ENCODE results near the gene FBXW8.

FBXW8 gene

GRCh38 chr12:117044790-117045159 lies 134.0 kb downstream of the FBXW8 start:
- H3K4me3 ChIP-seq (ENCODE audit: low read depth, low read length), result no peak overlapping the region
- TF ChIP-seq, protein P1, sequence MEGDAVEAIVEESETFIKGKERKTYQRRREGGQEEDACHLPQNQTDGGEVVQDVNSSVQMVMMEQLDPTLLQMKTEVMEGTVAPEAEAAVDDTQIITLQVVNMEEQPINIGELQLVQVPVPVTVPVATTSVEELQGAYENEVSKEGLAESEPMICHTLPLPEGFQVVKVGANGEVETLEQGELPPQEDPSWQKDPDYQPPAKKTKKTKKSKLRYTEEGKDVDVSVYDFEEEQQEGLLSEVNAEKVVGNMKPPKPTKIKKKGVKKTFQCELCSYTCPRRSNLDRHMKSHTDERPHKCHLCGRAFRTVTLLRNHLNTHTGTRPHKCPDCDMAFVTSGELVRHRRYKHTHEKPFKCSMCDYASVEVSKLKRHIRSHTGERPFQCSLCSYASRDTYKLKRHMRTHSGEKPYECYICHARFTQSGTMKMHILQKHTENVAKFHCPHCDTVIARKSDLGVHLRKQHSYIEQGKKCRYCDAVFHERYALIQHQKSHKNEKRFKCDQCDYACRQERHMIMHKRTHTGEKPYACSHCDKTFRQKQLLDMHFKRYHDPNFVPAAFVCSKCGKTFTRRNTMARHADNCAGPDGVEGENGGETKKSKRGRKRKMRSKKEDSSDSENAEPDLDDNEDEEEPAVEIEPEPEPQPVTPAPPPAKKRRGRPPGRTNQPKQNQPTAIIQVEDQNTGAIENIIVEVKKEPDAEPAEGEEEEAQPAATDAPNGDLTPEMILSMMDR (IDR thresholded peaks at IDR 0.05; ENCODE audit: borderline replicate concordance, insufficient read depth, low read depth, low read length), result no peak

GRCh38 chr12:117045160-117046010 lies 134.6 kb downstream of the FBXW8 start:
- H3K4me3 ChIP-seq (ENCODE audit: low read depth, low read length), result no peak overlapping the region
- TF ChIP-seq, protein P1 (IDR thresholded peaks at IDR 0.05; ENCODE audit: borderline replicate concordance, insufficient read depth, low read depth, low read length), result no peak

DNA sequence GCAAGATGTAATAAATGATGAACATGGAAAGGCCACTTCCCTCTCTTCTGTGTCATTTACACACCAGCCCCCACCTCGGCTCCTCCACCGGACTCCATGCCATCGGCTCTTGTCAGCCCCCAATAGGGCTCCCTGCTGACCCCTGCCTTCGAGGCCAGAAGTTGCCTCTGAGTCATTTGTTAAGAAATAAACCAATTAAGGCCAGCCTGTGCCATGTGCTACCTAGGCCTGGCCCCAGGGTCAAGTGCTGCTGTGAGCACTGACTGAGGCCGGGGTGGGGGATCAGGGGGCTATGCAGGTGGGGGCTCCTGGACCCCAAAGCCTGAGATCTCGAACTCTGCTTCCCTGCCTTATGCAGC lies 135.2 kb downstream of the FBXW8 start:
- TF ChIP-seq, protein P1 (IDR thresholded peaks at IDR 0.05; ENCODE audit: borderline replicate concordance, insufficient read depth, low read depth, low read length), result no peak
- no peak overlapping the region for H3K4me3 ChIP-seq (ENCODE audit: low read depth, low read length)

DNA sequence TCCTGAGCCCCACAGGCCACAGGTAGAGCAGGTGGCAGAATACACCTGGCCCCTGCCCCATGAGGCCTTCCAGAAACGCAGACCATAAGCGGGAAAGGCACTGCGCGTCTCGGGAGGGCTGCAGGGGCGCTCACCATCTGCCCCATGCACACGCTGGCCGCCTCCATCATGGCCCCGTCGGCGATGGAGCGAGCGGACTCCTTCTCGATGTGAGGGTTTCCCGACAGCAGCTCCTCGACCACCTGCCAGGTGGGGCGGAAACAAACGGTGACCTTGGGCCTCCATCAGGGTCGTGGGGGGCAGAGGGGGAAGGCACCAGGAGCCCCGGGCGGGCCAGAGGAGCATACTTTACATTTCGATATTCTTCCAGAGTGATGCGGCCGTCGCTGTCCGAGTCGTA lies 135.7 kb downstream of the FBXW8 start:
- TF ChIP-seq, protein P1 (IDR thresholded peaks at IDR 0.05; ENCODE audit: borderline replicate concordance, insufficient read depth, low read depth, low read length), result no peak
- H3K4me3 ChIP-seq (ENCODE audit: low read depth, low read length), result no peak overlapping the region

GRCh38 chr12:117046861-117047530 lies 136.2 kb downstream of the FBXW8 start:
- H3K4me3 ChIP-seq (ENCODE audit: low read depth, low read length), result no peak overlapping the region
- TF ChIP-seq, protein P1 (IDR thresholded peaks at IDR 0.05; ENCODE audit: borderline replicate concordance, insufficient read depth, low read depth, low read length), result no peak

DNA sequence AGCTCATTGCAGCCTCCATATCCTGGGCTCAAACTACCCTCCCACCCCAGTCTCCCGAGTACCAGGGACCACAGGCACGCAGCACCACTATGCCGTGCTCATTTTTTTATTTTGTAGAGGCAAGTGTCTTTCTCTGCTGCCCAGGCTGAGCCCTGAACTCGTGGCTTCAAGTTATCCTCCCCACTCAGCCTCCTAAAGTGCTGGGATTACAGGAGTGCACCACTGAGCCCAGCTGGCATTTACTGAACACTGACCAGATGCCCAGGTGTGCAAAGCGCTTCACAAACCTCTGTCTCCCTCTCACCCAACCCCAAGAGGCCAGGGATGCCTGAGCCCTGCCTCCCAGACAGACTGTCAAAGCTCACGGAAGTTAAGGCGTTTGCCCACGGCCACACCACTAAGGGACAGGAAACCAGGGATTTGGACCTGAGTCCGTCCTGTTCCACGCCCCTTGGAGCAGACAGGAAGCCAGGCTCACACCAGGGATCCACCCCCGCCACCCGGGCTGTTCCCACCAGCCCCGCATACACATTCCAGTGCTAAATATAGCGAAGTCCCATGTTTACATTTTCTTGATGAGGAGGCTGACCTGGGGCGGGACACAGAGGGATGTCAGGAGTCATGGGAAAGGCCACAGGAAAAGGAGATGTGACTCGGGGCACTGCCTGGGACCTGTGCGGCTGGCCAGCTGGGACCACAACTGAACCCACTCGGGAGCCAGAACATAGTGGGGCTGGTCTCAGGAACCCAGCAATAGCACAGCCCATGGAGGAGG lies 137.2 kb downstream of the FBXW8 start:
- H3K4me3 ChIP-seq (ENCODE audit: low read depth, low read length), result no peak overlapping the region
- TF ChIP-seq, protein P1 (IDR thresholded peaks at IDR 0.05; ENCODE audit: borderline replicate concordance, insufficient read depth, low read depth, low read length), result no peak
